ENCODE data around the gene DRAXIN.

DRAXIN gene

GRCh38 chr1:11658542-11658941 lies 33.0 kb upstream of the DRAXIN start:
- no peak for DNase-seq

- DNase-seq, result no peak
Measured at GRCh38 chr1:11659748-11660147, 31.8 kb upstream of the DRAXIN start.

GRCh38 chr1:11661103-11661502 lies 30.4 kb upstream of the DRAXIN start:
- no peak for DNase-seq

GRCh38 chr1:11664336-11665065 lies 27.0 kb upstream of the DRAXIN start:
- DNase-seq, result no peak

DNA sequence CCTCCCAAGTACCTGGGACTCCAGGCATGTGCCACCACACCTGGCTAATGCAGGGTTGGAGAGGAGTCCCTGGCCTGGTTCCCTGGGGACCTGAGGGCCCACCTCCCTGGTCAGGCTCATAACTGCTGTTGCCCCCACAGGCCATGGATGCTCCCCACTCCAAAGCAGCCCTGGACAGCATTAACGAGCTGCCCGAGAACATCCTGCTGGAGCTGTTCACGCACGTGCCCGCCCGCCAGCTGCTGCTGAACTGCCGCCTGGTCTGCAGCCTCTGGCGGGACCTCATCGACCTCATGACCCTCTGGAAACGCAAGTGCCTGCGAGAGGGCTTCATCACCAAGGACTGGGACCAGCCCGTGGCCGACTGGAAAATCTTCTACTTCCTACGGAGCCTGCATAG lies 23.0 kb upstream of the DRAXIN start:
- no peak for DNase-seq

DNA sequence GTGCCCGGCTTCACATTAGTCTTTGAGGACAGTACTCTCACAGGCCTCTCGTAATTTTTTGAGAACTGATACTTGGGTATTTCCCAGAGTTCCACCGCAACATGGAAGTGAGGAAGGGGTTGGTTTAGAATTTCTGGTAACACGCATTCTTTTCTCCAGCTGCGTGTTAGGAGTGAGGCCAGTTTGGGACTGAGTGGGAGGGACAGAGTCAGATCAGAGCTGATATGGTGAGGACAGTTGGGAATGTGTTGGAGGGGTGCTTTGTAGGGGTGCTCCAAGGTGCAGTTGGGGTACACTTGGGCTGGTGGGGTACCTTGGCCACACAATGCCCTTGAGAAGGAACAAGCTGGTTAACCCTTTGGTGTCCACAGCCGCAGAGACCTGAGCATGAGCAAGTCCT lies 20.8 kb upstream of the DRAXIN start:
- DNase-seq, result no peak

DNA sequence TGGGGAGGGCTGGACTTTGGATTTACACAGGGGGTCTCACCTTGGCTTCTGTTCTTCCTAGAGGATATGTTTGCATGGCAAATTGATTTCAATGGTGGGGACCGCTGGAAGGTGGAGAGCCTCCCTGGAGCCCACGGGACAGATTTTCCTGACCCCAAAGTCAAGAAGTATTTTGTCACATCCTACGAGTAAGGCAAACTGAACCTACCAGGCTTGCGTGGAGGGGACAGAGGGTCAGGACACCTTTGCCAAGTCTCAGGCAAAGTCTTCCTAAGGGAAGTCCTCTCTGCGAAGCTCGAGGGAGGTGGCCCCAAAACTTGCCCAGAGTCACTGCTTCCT lies 20.3 kb upstream of the DRAXIN start:
- no peak for DNase-seq

DNA sequence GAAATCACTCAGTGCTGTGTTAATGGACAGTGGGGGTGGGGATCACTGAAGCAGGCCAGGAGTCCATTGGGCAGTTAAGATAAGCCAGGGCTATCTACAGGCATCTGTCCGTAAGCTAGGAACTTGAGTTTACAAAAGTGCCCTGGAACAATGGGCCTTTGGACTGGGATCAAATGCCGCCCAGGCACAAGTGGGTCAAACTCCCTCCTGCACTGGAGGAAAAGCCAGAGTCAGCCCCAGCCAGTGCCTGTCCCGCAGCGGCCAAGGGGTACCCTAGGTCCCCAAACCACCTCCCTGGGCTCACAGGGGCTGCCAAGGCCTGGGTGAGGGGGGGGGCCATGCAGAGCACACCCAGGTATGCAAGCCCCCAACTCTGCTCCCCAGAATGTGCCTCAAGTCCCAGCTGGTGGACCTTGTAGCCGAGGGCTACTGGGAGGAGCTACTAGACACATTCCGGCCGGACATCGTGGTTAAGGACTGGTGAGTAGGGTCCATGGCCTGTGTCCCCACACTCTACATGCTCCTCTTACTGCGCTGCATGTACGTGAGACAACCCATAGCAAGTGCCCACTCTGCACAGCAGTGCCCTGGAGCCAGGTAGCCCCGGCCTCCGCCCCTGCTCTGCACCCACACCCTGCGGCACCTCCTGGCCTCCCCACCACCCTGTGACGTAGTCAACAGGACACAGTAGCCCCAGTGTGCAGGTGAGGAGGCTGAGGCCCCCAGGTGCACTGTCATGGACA lies 19.8 kb upstream of the DRAXIN start:
- DNase-seq, result no peak

DNA sequence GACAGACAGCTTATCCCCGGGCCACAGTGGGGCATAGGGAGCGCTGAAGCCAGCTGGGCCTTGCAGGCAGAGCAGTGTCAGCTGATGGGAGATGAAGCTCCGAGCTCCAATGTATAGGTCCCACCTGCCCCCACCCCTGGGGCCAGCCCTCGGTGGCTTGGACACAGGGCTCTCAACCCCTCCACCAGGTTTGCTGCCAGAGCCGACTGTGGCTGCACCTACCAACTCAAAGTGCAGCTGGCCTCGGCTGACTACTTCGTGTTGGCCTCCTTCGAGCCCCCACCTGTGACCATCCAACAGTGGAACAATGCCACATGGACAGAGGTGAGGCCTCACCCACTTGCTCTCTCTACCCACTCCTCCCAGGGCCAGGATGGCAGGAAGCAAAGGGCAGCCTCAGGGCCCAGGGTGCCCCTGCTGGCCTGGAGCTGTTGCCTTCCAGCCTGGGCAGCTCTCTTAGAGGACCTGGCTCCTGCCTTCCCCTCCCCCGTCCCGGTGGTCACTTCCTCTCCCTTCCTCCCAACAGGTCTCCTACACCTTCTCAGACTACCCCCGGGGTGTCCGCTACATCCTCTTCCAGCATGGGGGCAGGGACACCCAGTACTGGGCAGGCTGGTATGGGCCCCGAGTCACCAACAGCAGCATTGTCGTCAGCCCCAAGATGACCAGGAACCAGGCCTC lies 18.3 kb upstream of the DRAXIN start:
- DNase-seq, result no peak

DNA sequence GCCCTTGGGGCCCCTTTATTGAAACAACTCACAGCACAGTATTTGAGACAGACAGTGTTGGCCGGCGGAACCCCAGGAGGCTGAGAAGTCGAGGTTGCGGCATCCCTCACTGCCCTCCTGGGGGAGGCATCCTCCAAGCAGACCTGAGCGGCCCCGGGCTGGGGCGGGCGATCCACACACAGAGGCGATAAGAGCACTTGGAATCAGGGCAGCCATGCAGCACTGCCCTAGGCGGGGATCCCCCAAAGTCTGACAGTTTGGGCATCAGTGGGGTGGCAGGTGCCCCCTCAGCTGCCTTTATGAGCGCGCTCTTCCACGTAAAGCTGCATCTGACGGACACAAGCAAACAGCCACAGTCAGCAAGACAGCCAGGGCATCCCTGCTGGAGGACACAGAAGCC lies 17.0 kb upstream of the DRAXIN start:
- no peak for DNase-seq

- no peak for DNase-seq
Measured at GRCh38 chr1:11675325-11675724, 16.2 kb upstream of the DRAXIN start.

DNA sequence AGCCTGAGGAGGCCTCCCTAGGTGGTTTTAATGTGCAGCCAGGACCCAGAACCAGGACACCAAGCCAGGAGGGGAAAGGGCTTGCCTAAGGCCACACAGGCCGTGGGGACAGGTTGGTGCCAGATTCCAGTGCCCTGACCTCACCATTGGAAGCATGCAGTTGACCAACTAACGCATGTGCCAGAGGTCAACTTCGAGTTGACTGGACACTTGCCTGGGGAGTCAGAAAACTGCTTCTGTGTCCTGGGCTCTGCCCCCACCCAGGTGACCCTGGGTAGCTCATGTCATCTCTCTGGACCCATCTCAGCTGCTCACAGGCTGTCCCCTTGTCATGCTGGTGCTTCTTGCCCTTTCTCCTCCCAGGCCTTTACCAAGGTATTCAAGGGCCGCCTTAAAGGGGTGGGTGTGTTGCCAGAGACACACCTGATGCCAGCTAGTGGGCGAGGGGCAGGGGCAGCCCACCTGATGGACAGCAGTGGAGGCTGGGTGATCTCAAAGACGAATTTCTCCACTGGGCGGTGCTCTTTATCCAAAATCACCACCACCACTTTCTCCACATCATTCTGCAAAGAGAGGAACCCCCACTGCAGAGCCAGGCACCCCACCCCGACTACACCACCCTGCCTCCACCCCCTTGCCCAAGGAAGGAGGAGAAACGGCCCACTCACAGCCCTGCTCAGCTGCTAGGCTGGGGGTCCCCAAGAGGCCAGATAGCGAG lies 15.0 kb upstream of the DRAXIN start:
- no peak for DNase-seq

GRCh38 chr1:11678442-11678841 lies 13.1 kb upstream of the DRAXIN start:
- no peak for DNase-seq

DNA sequence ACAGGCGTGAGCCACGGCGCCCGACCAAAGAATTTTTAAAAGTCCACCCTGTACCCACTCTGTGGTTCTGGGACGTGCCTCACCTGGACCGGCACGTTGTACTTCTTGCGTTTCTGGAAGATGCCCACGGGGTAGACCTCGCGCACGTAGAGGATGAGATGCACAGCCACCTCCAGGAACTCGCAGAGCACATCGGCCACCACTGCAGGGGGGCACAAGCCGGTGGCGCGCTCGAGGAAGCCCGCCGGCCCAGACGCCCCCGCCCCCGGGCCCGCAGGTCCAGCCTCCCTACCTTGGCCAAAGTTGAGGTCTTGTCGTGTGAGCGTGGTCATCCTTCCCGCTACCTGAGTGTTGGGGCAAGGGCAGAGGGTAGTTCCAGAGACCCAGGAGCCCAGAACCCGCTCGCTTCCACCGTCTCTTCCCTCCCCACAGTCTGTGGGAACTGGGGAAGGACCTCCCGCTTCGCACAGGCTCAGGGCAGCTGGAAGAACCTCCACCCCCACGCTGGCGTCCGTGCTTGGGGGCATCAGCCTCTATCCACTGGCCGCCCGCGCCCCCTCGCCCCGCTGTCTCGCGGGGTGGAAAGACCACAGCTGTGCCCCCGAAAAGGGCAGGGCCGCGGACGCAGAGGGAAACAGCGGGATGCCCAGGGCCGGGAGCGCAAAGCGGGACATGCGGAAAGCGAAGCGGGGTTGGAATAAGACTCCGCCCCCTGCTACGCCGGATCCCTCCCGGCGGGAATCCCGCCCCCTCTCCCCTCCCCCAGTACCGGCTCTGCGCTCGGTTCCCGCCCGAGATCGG lies 11.0 kb upstream of the DRAXIN start:
- DNase-seq, result peak; percentile 28 to 49

DNA sequence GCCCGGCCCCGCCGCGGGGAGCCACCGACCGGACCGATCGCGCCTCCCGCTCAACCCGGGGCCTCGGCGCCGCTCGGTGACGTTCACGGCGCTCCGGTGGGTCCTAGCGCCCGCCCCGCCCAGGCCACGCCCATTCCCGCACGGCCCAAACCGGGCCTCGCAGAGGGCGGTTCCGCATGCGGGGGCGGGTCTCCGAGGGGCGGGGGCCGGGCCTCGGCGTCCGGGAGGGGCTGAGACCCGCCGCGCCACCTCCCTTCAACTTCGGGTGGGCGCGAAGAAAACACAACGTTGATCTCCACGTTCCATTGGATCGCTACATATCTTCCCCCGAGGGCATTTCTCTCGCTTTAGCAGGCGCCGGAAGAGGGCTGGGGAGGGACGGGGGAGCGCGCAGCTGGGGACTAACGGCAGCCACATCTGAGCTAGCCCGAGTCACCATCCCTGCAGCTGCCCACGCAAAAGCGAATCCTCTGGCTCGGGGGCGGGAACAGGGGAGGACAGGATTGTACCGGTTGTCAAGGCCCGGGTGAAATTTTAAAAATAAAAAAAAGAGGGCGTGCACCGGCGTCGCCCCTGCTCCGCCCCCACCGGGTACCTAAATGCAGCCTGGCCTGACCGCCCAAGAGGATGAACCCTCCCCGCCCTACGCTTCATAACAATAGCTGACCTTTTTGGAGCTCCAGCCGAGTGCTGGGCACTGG lies 10.3 kb upstream of the DRAXIN start, which contains the start of gene MAD2L2:
MAD2L2 (minus strand) TSS at position 78 of the 701 bp plus-strand sequence. CDS start 547 bp downstream, outside the sequence.
- peak; percentile 76 to 82 for DNase-seq

DNA sequence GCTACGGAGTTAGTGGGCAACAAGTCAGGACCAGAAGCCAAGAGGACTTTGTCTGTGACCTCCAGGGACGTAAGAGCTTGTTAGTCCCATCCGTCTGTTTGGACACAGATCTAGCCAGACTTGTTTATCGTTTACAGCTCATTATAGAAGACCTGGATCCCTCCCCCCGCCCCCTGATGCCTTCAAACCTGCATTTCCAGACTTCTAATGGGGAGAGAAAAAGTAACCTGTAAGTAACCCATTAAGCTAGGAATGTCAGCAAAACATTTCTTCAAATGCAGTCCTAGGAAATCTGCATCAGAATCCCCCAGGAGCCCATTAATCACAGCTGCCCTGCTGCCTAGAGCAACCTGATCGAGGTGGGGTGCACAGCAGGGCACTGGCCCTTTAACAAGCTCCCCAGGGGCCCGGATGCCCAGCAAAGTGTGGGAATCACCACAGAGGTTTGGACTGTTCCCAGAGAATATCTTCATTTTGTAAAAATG lies 9.2 kb upstream of the DRAXIN start:
- DNase-seq, result no peak

DNA sequence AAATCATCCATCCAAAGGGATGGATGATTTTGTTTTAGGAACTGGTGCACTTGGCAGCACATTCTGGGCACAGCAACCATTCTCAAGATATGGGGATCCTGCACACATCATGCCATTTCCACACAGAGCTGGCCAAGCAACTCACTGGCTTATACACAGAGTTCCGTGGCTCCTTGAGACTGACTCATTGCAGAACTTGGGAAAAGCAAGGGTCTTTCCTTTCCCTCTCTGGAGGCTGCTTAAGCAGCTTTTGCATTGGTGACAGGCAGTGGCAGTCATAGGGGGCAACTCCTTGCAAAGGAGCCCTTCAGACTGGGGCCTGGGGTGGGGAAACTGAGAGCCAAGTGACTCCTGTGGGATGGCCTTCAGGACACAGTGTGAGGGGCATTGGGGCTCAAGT lies 8.7 kb upstream of the DRAXIN start:
- no peak for DNase-seq

- DNase-seq, result no peak
Measured at GRCh38 chr1:11684070-11684469, 7.4 kb upstream of the DRAXIN start.

DNA sequence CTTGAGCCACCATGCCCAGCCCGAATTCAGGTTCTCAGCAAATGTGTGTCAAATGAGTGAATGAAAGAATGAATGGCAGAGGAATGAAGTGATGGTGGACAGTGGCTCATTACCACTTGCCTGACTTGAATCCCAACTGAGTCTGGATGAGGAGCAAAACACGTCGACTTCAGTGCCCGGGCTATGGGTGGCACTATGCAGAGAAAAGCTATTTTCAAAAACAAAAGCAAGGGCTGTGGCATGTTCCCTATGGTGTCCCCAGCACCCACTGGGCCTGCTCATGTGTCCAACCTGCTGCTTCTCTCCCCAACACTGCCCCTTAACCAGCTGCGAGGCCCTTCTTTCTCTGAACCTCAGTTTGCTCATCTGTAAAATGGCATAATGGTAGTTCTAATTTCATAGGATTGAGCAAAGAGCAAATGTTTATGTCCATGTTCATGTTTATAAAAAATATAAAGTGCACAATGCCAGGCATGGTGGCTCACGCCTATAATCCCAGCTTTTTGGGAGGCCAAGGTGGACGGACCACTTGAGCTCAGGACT lies 6.2 kb upstream of the DRAXIN start:
- no peak for DNase-seq

GRCh38 chr1:11688506-11688905 lies 3.0 kb upstream of the DRAXIN start:
- no peak for DNase-seq
